ENCODE results near the gene ASTN2. TPM values are rescaled to one million over a fixed set of nuclear protein-coding genes. Genes with fewer than 3 reads are reported as not detected.
"Not testable (repeated sequence)": the region's sequence is repeated elsewhere in the genome, so short reads cannot be mapped to it uniquely, and the experiment has no call there.

The ASTN2 gene
- total RNA-seq, 1 donor from 2014 or later = 5.4 TPM

GRCh38 chr9:116471944-116472506, 942.8 kb downstream of the ASTN2 start:
- intact Hi-C loops (cut with micrococcal nuclease) = no loop called here

GRCh38 chr9:116471093-116471906, 943.6 kb downstream of the ASTN2 start:
- intact Hi-C loops (cut with micrococcal nuclease) = no loop called here

GRCh38 chr9:116468793-116469527, 945.9 kb downstream of the ASTN2 start:
- intact Hi-C loops (cut with micrococcal nuclease) = no loop called here

- intact Hi-C loops (cut with micrococcal nuclease) = no loop called here
These were observed 946.5 kb downstream of the ASTN2 start for GRCh38 chr9:116468369-116468768.

- intact Hi-C loops (cut with micrococcal nuclease) = no loop called here
These were observed 947.0 kb downstream of the ASTN2 start for GRCh38 chr9:116467740-116468351.

GRCh38 chr9:116466271-116467235, 948.3 kb downstream of the ASTN2 start:
- intact Hi-C loops (cut with micrococcal nuclease) = no loop called here

- intact Hi-C loops (cut with micrococcal nuclease) = no loop called here
These were observed 949.1 kb downstream of the ASTN2 start for GRCh38 chr9:116465576-116466270.

- intact Hi-C loops (cut with micrococcal nuclease) = no loop called here
These were observed 949.8 kb downstream of the ASTN2 start for GRCh38 chr9:116464987-116465571.

- intact Hi-C loops (cut with micrococcal nuclease) = no loop called here
These were observed 950.4 kb downstream of the ASTN2 start for GRCh38 chr9:116464423-116464822.

GRCh38 chr9:116461632-116462031, 953.2 kb downstream of the ASTN2 start:
- intact Hi-C loops (cut with micrococcal nuclease) = no loop called here

GRCh38 chr9:116460026-116460425, 954.8 kb downstream of the ASTN2 start:
- intact Hi-C loops (cut with micrococcal nuclease) = no loop called here

GRCh38 chr9:116459576-116459975, 955.3 kb downstream of the ASTN2 start:
- intact Hi-C loops (cut with micrococcal nuclease) = no loop called here

- intact Hi-C loops (cut with micrococcal nuclease) = no loop called here
These were observed 958.3 kb downstream of the ASTN2 start for GRCh38 chr9:116456490-116457088.

- intact Hi-C loops (cut with micrococcal nuclease) = not testable (repeated sequence)
These were observed 960.3 kb downstream of the ASTN2 start for GRCh38 chr9:116454539-116454938.

- intact Hi-C loops (cut with micrococcal nuclease) = no loop called here
These were observed 961.1 kb downstream of the ASTN2 start for GRCh38 chr9:116453785-116454184.

GRCh38 chr9:116452634-116453033, 962.2 kb downstream of the ASTN2 start:
- intact Hi-C loops (cut with micrococcal nuclease) = no loop called here

- intact Hi-C loops (cut with micrococcal nuclease) = no loop called here
These were observed 962.6 kb downstream of the ASTN2 start for GRCh38 chr9:116452227-116452626.

- intact Hi-C loops (cut with micrococcal nuclease) = no loop called here
These were observed 963.2 kb downstream of the ASTN2 start for GRCh38 chr9:116451500-116452115.
